ENCODE measurements around the gene AHCYL2. TPM values are rescaled to one million over a fixed set of nuclear protein-coding genes. Genes with fewer than 3 reads are reported as not detected.

AHCYL2 gene
- polyA plus RNA-seq, 3 donors: 10.7 to 14.6 (median 12.1) TPM

- no peak overlapping the region for H2AFZ ChIP-seq (ENCODE audit: insufficient read depth, low read depth, low read length, poor library complexity, severe bottlenecking)
- H3K4me1 Mint-ChIP-seq: peaks cover 27% of the 10 kb centered on the region
- no peak for TF ChIP-seq CTCF (IDR thresholded peaks at IDR 0.05)
Measured at GRCh38 chr7:129367349-129367699, 142.5 kb downstream of the AHCYL2 start.

GRCh38 chr7:129367700-129368388 lies 143.0 kb downstream of the AHCYL2 start:
- H3K9ac ChIP-seq (ENCODE audit: insufficient read depth, low read length, poor library complexity, severe bottlenecking): peak overlapping the region; percentile 25
- H3K4me3 Mint-ChIP-seq: peak overlapping the region; percentile 58 to 85
- peaks cover 27% of the 10 kb centered on the region for H3K4me1 Mint-ChIP-seq
- no peaks in the 10 kb centered on the region for H3K27me3 Mint-ChIP-seq (ENCODE audit: low read depth in 3 of 3)
- H3K36me3 ChIP-seq (replicated peaks in 1 of 2; ENCODE audit: control insufficient read depth in 1 of 2, insufficient read depth in 2 of 2, low read length in 2 of 2): no peaks in the 10 kb centered on the region
- peak overlapping the region; percentile 38 for H2AFZ ChIP-seq (ENCODE audit: insufficient read depth, low read depth, low read length, poor library complexity, severe bottlenecking)
- peaks cover 17% of the 10 kb centered on the region for H4K20me1 ChIP-seq (ENCODE audit: insufficient read depth, low read length)
- TF ChIP-seq CTCF (IDR thresholded peaks at IDR 0.05): peak; percentile 95
- peaks cover 3 to 5% of the 10 kb centered on the region in 2 donors for H3K36me3 Mint-ChIP-seq
- 5% methylated on average over 6 of the region's 11 CpGs for WGBS (ENCODE audit: insufficient coverage)
- no peaks in the 10 kb centered on the region for H3K79me2 ChIP-seq (ENCODE audit: insufficient read depth, low read length)
- peak overlapping the region; percentile 62 to 91 (median 84) for H3K27ac Mint-ChIP-seq
- H3K9me3 ChIP-seq (replicated peaks in 1 of 2; ENCODE audit: control insufficient read depth in 1 of 2, insufficient read depth in 1 of 2, low read length in 2 of 2): no peaks in the 10 kb centered on the region
- H3K4me3 ChIP-seq (replicated peaks in 1 of 3; ENCODE audit: low read depth in 2 of 3, low read length in 3 of 3): peak overlapping the region in 2 of 3 experiments; percentile 38 to 56
- no peaks in the 10 kb centered on the region for H3K9me3 Mint-ChIP-seq
- H3K4me1 ChIP-seq (ENCODE audit: control insufficient read depth in 1 of 2, insufficient read depth in 2 of 2, low read length in 2 of 2): peaks cover 18 to 31% of the 10 kb centered on the region in 2 donors
- intact Hi-C loops (cut with micrococcal nuclease): loop anchor here (1.0 to 2.0 kb wide), 3 partner anchors 103 to 277 kb away; no protein-coding TSS in a partner anchor
- peak overlapping the region; percentile 11 to 67 for H3K27ac ChIP-seq (ENCODE audit: low read depth in 1 of 2, low read length in 2 of 2)
- peak; percentile 69 to 88 (median 69) for DNase-seq
- H3K27me3 ChIP-seq (ENCODE audit: control insufficient read depth in 2 of 2, insufficient read depth in 2 of 2, low read length in 2 of 2): no peaks in the 10 kb centered on the region
- peak overlapping the region; percentile 71 for H3K4me2 ChIP-seq (replicated peaks; ENCODE audit: extremely low read depth, low read length, poor library complexity, severe bottlenecking)

More at GRCh38 chr7:129367349-129367699, 142.5 kb downstream of the AHCYL2 start:
- H3K4me3 Mint-ChIP-seq: no peak overlapping the region
- DNase-seq: no peak
- peak overlapping the region; percentile 71 for H3K4me2 ChIP-seq (replicated peaks; ENCODE audit: extremely low read depth, low read length, poor library complexity, severe bottlenecking)
- H3K27me3 Mint-ChIP-seq (ENCODE audit: low read depth in 3 of 3): no peaks in the 10 kb centered on the region
- H3K4me3 ChIP-seq (replicated peaks in 1 of 3; ENCODE audit: low read depth in 2 of 3, low read length in 3 of 3): peak overlapping the region in 1 of 3 experiments; percentile 56
- peaks cover 18 to 31% of the 10 kb centered on the region in 2 donors for H3K4me1 ChIP-seq (ENCODE audit: control insufficient read depth in 1 of 2, insufficient read depth in 2 of 2, low read length in 2 of 2)
- H3K79me2 ChIP-seq (ENCODE audit: insufficient read depth, low read length): no peaks in the 10 kb centered on the region
- H3K9ac ChIP-seq (ENCODE audit: insufficient read depth, low read length, poor library complexity, severe bottlenecking): no peak overlapping the region
- no peaks in the 10 kb centered on the region for H3K36me3 ChIP-seq (replicated peaks in 1 of 2; ENCODE audit: control insufficient read depth in 1 of 2, insufficient read depth in 2 of 2, low read length in 2 of 2)
- intact Hi-C loops (cut with micrococcal nuclease): loop anchor here (1.0 to 2.0 kb wide), 3 partner anchors 103 to 277 kb away; no protein-coding TSS in a partner anchor
- peak overlapping the region in 2 of 7 donors; percentile 7 to 64 for H3K27ac Mint-ChIP-seq
- peak overlapping the region in 1 of 2 donors; percentile 67 for H3K27ac ChIP-seq (ENCODE audit: low read depth in 1 of 2, low read length in 2 of 2)
- no peaks in the 10 kb centered on the region for H3K27me3 ChIP-seq (ENCODE audit: control insufficient read depth in 2 of 2, insufficient read depth in 2 of 2, low read length in 2 of 2)
- peaks cover under 1 to 3% of the 10 kb centered on the region in 2 donors for H3K36me3 Mint-ChIP-seq
- no peaks in the 10 kb centered on the region for H3K9me3 Mint-ChIP-seq
- peaks cover 17% of the 10 kb centered on the region for H4K20me1 ChIP-seq (ENCODE audit: insufficient read depth, low read length)
- no peaks in the 10 kb centered on the region for H3K9me3 ChIP-seq (replicated peaks in 1 of 2; ENCODE audit: control insufficient read depth in 1 of 2, insufficient read depth in 1 of 2, low read length in 2 of 2)
- 100% methylated on average over 1 of the region's 1 CpG for WGBS (ENCODE audit: insufficient coverage)
